HepG2 (cell line): ENCODE data around the gene PARP6. TPM values are rescaled to one million over a fixed set of nuclear protein-coding genes. Genes with fewer than 3 reads are reported as not detected.

Source experiments
- ATAC-seq: fragments of 200-7000 bp; cut with Tn5 transposase; 3 replicates; pipeline ENCODE4 v1.9.1; 2020; ENCODE audit warnings: mild to moderate bottlenecking, moderate library complexity
- BruUV-seq: library from RNA; stranded (reverse); fragments of 400-500 nt; replicated peaks from 2 replicates; lab custom pipeline; 2021; lab: Mats Ljungman, UMichigan
- CTCF ChIA-PET: fragments of 300-600 bp; formaldehyde crosslinking; extraction: SDS; loops from one replicate; lab custom pipeline; 2021; ENCODE audit warnings: low total read pairs, inconsistent platforms, low intra/inter-chr PET ratio; lab: Yijun Ruan, JAX
- POLR2A ChIA-PET: fragments of 350-600 bp; sonication (Branson Sonifier 250); formaldehyde crosslinking; loops from one replicate; lab custom pipeline; 2020; ENCODE audit warnings: antibody characterized with exemption, inconsistent platforms; lab: Yijun Ruan, JAX
- DNase-seq: peaks from one replicate; pipeline ENCODE4 v3.0.0-alpha.2; 2015; ENCODE audit warnings: low spot score
- FAIRE-seq: peaks from 3 replicates; lab custom pipeline; 2011; peaks lifted over from hg19 to GRCh38; lab: Jason Lieb, UNC
- H2AFZ ChIP-seq: one replicate; pipeline ENCODE4 v1.6.1; 2011; ENCODE audit warnings: low read length, inconsistent platforms
- H3K27ac ChIP-seq: fragments of 300-600 bp; 3 replicates; pipeline ENCODE4 v1.8.0; 2011; ENCODE audit warnings: mixed run types, mild to moderate bottlenecking, mixed read lengths, low read length, inconsistent platforms; ENCODE audit not compliant: insufficient read depth; ENCODE audit errors: extremely low read length
- H3K27me3 ChIP-seq, 2 experiments: fragments of 200-600 bp in 1 of 2; 2 replicates in 1 of 2; 3 replicates in 1 of 2; pipeline versions ENCODE4 v1.6.0 to v1.8.0; 2011; ENCODE audit warnings: low read length in 2 of 2, mild to moderate bottlenecking in 2 of 2, moderate library complexity in 2 of 2, inconsistent platforms in 1 of 2; ENCODE audit not compliant: insufficient read depth in 2 of 2, control insufficient read depth in 1 of 2
- H3K36me3 ChIP-seq, 2 experiments: fragments of 200-600 bp in 1 of 2; replicated peaks in 1 of 2; 2 replicates in 1 of 2; 3 replicates in 1 of 2; pipeline versions ENCODE4 v1.5.1 to v1.8.0; 2011; ENCODE audit warnings: low read length in 2 of 2, inconsistent platforms in 1 of 2; ENCODE audit not compliant: insufficient read depth in 2 of 2, control insufficient read depth in 1 of 2
- H3K4me1 ChIP-seq: 2 replicates; pipeline ENCODE4 v1.5.1; 2012; ENCODE audit warnings: low read length, inconsistent platforms; ENCODE audit not compliant: insufficient read depth
- H3K4me2 ChIP-seq: 2 replicates; pipeline ENCODE4 v1.6.0; 2011; ENCODE audit warnings: low read depth, low read length, inconsistent platforms
- H3K4me3 ChIP-seq, 3 experiments: fragments of 200-600 bp in 1 of 3; sonication (generic), shearing (Covaris generic) in 1 of 3; replicated peaks in 1 of 3; 2 replicates each; pipeline ENCODE4 v1.5.1; 2011 to 2016; ENCODE audit warnings: low read length in 3 of 3, inconsistent platforms in 2 of 3, low read depth in 2 of 3, mild to moderate bottlenecking in 2 of 3, control low read depth in 1 of 3, mixed read lengths in 1 of 3; ENCODE audit not compliant: insufficient read depth in 1 of 3
- H3K79me2 ChIP-seq: one replicate; pipeline ENCODE4 v1.6.1; 2011; ENCODE audit warnings: low read length, inconsistent platforms; ENCODE audit not compliant: insufficient read depth
- H3K9ac ChIP-seq: 2 replicates; pipeline ENCODE4 v1.6.0; 2011; ENCODE audit warnings: mild to moderate bottlenecking, low read depth, low read length, inconsistent platforms; ENCODE audit not compliant: insufficient read depth
- H3K9me3 ChIP-seq: 2 replicates; pipeline ENCODE4 v1.5.1; 2012; ENCODE audit warnings: mild to moderate bottlenecking, low read length
- H4K20me1 ChIP-seq: 2 replicates; pipeline ENCODE4 v1.6.0; 2011; ENCODE audit warnings: inconsistent platforms, mild to moderate bottlenecking, low read length, moderate library complexity; ENCODE audit not compliant: insufficient read depth
- JUN ChIP-seq: sonication (generic); formaldehyde crosslinking; IDR thresholded peaks from 2 replicates; pipeline ENCODE4 v1.4.0; 2020; ENCODE audit warnings: mild to moderate bottlenecking, missing genetic modification reagents
- POLR2A ChIP-seq, 2 experiments: IDR thresholded peaks; 2 replicates each; pipeline ENCODE4 v1.6.1; 2011; ENCODE audit warnings: low read depth in 2 of 2, low read length in 2 of 2, mild to moderate bottlenecking in 1 of 2, moderate library complexity in 1 of 2; ENCODE audit not compliant: insufficient read depth in 1 of 2
- RBFOX2 ChIP-seq: fragments of 200-400 bp; formaldehyde crosslinking; IDR thresholded peaks from 2 replicates; pipeline ENCODE4 v1.6.1; 2017; ENCODE audit warnings: low read depth, mild to moderate bottlenecking, low read length
- RBM22 ChIP-seq: fragments of 200-400 bp; formaldehyde crosslinking; optimal IDR thresholded peaks from 2 replicates; pipeline ENCODE3; 2017; ENCODE audit warnings: mild to moderate bottlenecking, low read length, moderate library complexity
- ZFP62 ChIP-seq: sonication (generic); formaldehyde crosslinking; IDR thresholded peaks from 2 replicates; pipeline ENCODE4 v1.4.0; 2020; ENCODE audit warnings: missing genetic modification reagents
- ZNF121 ChIP-seq: sonication (generic); formaldehyde crosslinking; IDR thresholded peaks from 2 replicates; pipeline ENCODE4 v1.5.0; 2020; ENCODE audit warnings: mild to moderate bottlenecking, missing genetic modification reagents
- WGBS: methylation state at CpG from one replicate; pipeline ENCODE4 v1.1.6; 2017; ENCODE audit warnings: low lambda C conversion rate; 5-methylcytosine and 5-hydroxymethylcytosine counted together
- in situ Hi-C: cut with HindIII; loops from 2 replicates; pipeline ENCODE4 v1.10.0; 2017; ENCODE audit warnings: low pct_unique_long_range_greater_than_20kb; ENCODE audit not compliant: extremely low pct_ligation_motif_present
- intact Hi-C: fragments of 100-400 bp; cut with micrococcal nuclease; formaldehyde crosslinking; loops from one replicate; pipeline ENCODE4 v1.10.0; 2022; ENCODE audit not compliant: unreplicated experiment
- polyA plus RNA-seq, 8 experiments: library from polyadenylated mRNA; depleted of rRNA in 3 of 8; stranded (reverse) in 7 of 8; unstranded in 1 of 8; fragments of >200 nt; fragmentation: Illumina TruSeq in 4 of 8; extraction: Trizol in 4 of 8; gene quantifications; 2 replicates each; pipeline versions ENCODE4 v1.2.1 to v1.2.3, GENCODE V29; 2011 to 2016; ENCODE audit warnings: low read depth in 4 of 8, missing spikeins in 1 of 8, mixed read lengths in 1 of 8; ENCODE audit not compliant: insufficient read depth in 1 of 8
- total RNA-seq, 5 experiments: library from RNA; depleted of rRNA; stranded (reverse); fragments of >200 nt; fragmentation: Illumina TruSeq; extraction: Trizol; gene quantifications; 2 replicates each; pipeline ENCODE4 v1.2.3, GENCODE V29; 2016; ENCODE audit warnings: low read depth in 1 of 5
- TF ChIP-seq, protein P1 (sequence below): sonication (generic); formaldehyde crosslinking; IDR thresholded peaks from 2 replicates; pipeline ENCODE4 v1.8.0; 2022; ENCODE audit warnings: missing genetic modification reagents, mild to moderate bottlenecking, borderline replicate concordance
- TF ChIP-seq, protein P2 (sequence below): sonication (generic); formaldehyde crosslinking; IDR thresholded peaks from 2 replicates; pipeline ENCODE4 v1.4.0; 2020; ENCODE audit warnings: missing genetic modification reagents

PARP6 gene
- total and polyA plus RNA-seq, 2 of the 13 experiments (the other 11 are each of a cell fraction or from before 2014, with no cell fraction given): 0.22 to 0.87 TPM

DNA sequence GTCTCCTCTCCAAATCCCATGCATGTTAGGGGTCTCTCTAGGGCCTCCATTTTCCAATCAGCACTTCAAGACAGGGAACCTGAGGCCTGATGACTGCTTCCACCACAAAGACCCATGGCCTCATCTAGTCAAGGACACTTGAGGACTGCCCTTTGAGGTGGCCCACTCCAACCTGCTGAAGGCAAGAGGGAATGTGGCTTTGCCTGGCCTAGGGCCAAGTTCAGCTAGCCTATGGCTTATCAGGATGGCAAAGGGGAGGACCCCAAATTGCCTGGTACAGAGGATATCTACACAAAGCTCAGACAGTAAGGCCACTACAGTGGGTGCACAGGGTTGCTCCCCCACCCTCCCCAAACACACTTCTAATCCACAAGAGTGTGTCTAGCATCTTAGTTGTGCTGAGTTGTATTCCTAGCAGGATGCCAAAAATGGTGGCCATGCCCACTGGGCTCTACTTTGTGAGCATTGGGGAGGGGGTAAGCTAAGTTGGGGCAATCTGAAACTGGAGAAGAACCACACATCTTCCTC lies 64.7 kb downstream of the PARP6 start:
- DNase-seq (no peak), ATAC-seq (no peak)
- Histone ChIP-seq H3K27ac (no peak overlapping the region), H3K4me2 (no peak overlapping the region), H3K79me2 (no peaks in the 10 kb centered on the region), H3K27me3 (no peaks in the 10 kb centered on the region)
- CTCF ChIA-PET: no interaction called here
- in situ Hi-C loops (no loop called here), intact Hi-C loops (no loop called here)
- TF ChIP-seq, protein P1, sequence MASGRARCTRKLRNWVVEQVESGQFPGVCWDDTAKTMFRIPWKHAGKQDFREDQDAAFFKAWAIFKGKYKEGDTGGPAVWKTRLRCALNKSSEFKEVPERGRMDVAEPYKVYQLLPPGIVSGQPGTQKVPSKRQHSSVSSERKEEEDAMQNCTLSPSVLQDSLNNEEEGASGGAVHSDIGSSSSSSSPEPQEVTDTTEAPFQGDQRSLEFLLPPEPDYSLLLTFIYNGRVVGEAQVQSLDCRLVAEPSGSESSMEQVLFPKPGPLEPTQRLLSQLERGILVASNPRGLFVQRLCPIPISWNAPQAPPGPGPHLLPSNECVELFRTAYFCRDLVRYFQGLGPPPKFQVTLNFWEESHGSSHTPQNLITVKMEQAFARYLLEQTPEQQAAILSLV (CRISPR knock-in tag): no peak
- TF ChIP-seq RBM22 (peak; percentile 89), JUN (CRISPR knock-in tag) (no peak), RBFOX2 (peak; percentile 14; the same call in 1 of the 2 replicates), POLR2A (IDR thresholded peaks at IDR 0.05; ENCODE audit: insufficient read depth in 1 of 2, low read depth in 2 of 2, low read length in 2 of 2) (peak in 1 of 2 experiments; percentile 14; a peak in 2 of 4 replicates)
- TF ChIP-seq, all 625 proteins: peak for 3
- POLR2A ChIA-PET: no interaction called here
- Histone ChIP-seq H2AFZ (no peak overlapping the region), H3K4me3 (no peak overlapping the region), H3K9ac (no peak overlapping the region), H3K4me1 (peaks cover 20% of the 10 kb centered on the region; the same call in 1 of the 2 replicates), H4K20me1 (peaks cover 87% of the 10 kb centered on the region), H3K36me3 (peaks cover 62 to 96% of the 10 kb centered on the region in 2 experiments), H3K9me3 (no peaks in the 10 kb centered on the region)
- FAIRE-seq: no peak
- no TSS peak for BruUV-seq

DNA sequence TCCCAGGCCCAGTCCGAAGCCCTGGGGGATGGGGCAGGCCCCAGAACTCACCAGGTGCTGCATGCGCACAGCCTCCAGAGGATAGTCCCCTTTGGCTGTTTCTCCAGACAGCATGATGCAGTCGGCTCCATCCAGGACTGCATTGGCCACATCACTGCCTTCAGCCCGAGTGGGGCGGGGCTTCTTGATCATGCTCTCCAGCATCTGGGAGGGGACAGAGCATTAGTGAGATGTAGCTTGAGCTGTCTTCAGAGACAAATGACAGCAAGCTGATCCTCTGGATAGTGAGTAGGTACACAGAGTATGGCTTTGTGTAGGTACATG lies 65.7 kb downstream of the PARP6 start:
- no TSS peak for BruUV-seq
- POLR2A ChIA-PET: no interaction called here
- no peak for FAIRE-seq
- Histone ChIP-seq H3K4me3 (no peak overlapping the region), H3K9me3 (no peaks in the 10 kb centered on the region), H3K27ac (no peak overlapping the region), H2AFZ (no peak overlapping the region), H3K36me3 (peaks cover 64 to 96% of the 10 kb centered on the region in 2 experiments), H3K9ac (no peak overlapping the region), H3K79me2 (no peaks in the 10 kb centered on the region), H3K4me1 (peaks cover 14% of the 10 kb centered on the region; the same call in 1 of the 2 replicates), H3K27me3 (no peaks in the 10 kb centered on the region), H3K4me2 (no peak overlapping the region), H4K20me1 (peaks cover 86% of the 10 kb centered on the region)
- ATAC-seq: no peak
- intact Hi-C loops (no loop called here), in situ Hi-C loops (no loop called here)
- DNase-seq: no peak
- TF ChIP-seq, protein P2, sequence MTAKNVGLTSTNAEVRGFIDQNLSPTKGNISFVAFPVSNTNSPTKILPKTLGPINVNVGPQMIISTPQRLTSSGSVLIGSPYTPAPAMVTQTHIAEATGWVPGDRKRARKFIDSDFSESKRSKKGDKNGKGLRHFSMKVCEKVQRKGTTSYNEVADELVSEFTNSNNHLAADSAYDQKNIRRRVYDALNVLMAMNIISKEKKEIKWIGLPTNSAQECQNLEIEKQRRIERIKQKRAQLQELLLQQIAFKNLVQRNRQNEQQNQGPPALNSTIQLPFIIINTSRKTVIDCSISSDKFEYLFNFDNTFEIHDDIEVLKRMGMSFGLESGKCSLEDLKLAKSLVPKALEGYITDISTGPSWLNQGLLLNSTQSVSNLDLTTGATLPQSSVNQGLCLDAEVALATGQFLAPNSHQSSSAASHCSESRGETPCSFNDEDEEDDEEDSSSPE (CRISPR knock-in tag): no peak
- TF ChIP-seq ZNF121 (CRISPR knock-in tag) (no peak), ZFP62 (CRISPR knock-in tag) (no peak)
- TF ChIP-seq, protein P1 (CRISPR knock-in tag): no peak
- CTCF ChIA-PET: no interaction called here
- 100% methylated on average over 1 of the region's 5 CpGs for WGBS
